Glomerular visceral epithelial cell (primary cell): ENCODE measurements around the gene DBT.
"Not testable (repeated sequence)": the region's sequence is repeated elsewhere in the genome, so short reads cannot be mapped to it uniquely, and the experiment has no call there.

Source experiments
- DNase-seq: peaks from one replicate; pipeline ENCODE4 v3.0.0-alpha.2; 2016; ENCODE audit errors: extremely low spot score

Gene DBT

DNA sequence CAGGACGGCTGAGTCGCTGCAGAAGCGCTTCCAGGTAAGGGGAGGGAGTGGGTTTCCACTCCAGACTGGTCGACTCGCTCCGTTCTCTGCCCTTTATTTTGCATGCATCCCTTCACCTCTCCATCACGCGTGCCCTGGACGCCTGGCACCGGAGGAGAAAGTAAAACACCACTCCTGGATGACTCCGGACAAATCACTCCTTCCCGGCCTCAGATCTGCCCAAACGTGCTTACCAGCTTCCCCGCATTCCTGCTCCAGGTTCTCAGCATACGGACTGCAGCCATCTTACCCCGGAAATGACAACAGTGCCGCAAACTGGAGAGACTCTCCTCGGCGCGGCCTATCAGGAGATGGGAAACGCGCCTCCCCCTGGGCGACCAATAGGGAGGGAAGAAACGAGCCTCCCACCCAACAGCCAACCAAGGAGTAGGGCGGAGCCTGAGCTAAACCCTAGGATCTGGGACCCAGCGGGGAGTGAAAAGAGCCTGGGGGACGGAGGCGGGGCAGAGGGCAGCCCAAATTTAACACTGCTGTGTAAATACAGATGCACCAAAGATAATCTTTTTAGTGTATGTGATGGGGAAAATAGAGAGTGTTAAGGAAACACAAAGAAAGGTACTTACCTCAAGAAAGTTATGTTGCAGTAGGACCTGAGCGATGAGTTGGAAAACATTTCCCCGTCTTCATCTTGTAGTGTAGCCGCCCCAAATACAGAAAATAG lies at the start of gene DBT:
DBT (minus strand) TSS at position 298 of the 721 bp plus-strand sequence; CDS start at position 284, 14 bp downstream.
- peak; percentile 93 for DNase-seq

DNA sequence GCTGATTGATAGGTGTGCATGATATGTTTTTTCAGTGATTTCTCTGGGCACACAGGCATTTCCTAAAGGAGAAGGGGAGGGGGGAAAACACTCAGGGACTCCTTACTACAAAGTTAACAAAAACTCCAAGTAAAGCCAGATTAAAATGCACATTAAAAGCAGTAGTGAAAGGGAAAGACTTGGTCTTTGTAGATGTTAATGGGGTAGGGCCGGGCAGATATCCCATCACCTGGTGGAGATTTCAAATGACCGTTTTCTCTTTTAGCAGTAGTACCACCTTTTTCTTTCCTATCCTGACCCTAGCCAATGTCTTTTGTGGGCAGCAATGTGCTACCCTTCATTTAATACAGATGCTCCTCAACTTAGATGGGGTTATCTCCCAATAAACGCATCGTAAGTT lies 48.9 kb upstream of the DBT start:
- DNase-seq, result no peak

DNA sequence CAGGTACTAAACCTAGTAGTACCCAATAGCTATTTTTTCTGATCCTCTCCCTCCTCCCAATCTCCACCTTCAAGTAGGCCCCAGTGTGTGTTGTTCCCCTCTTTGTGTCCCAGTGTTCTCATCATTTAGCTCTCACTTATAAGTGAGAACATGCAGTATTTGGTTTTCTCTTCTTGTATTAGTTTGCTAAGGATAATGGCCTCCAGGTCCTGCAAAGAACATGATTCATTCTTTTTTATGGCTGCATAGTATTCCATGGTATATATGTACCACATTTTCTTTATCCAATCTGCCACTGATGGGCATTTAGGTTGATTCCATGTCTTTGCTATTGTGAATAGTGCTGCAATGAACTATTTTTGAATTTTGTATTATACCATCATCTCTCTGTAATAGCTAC lies 47.4 kb upstream of the DBT start:
- not testable (repeated sequence) for DNase-seq

DNA sequence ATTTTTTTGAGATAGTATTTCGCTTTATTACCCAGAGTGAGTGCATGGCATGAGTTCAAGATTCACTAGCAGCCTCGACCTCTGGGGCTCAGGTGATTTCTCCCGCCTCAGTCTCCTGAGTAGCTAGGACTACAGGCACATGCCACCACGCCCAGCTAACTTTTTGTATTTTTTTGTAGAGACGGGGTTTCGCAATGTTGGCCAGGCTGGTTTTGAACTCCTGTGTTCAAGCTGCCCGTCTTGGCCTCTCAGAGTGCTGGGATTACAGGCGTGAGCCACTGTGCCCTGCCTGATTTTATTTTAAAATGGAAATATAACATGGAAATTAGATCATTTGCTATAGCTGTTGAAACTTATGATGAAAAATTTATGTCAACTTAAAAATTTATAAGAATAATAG lies 46.5 kb upstream of the DBT start:
- DNase-seq, result no peak

DNA sequence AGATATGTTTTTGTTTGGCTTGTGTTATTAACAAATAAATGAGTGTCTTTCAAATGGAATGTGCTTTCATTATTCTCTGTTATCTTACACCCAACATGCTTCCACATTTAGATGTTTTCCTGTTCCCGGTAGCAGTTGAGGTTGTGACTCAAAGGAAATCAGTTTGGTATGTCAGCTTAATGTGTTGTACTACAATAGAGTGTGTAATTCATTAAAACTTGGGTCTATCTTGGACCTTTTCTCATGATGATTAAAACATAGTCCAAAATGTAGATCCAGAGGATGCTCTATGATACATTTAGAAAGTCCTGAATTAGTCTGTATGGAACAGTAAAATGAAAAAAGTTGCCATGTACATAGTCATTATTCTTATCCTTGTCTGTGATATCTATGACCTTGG lies 43.1 kb upstream of the DBT start:
- no peak for DNase-seq

DNA sequence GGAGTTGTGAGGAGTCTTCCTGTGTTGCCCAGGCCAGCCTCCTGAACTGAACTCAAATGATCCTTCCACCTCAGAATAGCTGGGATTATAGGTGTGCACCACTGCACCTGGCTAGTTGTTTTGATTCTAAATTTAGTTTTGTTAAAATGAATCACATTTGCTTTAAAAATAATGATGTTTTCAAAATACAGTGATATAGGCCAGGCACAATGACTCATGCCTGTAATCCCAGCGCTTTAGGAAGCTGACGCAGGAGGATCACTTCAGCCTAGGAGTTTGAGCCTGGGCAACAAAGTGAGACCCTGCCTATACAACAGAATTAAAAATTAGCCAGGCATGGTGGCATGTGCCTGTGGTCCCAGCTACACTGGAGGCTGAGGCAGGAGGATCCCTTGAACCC lies 40.7 kb upstream of the DBT start:
- no peak for DNase-seq

DNA sequence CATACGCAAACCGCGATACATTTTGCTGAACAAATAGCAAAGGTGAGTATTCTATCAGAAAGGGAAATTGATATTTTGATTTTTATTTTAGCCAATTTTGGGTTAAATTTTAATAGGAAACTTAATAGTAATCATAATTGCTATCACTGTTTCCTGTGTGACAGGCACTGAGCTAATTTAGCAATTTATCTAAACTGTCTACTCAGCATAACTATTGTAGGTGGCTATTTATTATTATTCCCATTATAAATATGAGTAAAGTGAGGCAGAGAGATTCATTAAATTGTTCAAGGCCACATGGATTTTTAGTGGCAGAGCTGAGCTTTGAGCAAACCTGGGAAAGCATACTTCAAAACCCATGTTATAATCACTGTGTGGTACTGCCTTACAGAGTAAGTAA lies 37.5 kb upstream of the DBT start:
- no peak for DNase-seq

DNA sequence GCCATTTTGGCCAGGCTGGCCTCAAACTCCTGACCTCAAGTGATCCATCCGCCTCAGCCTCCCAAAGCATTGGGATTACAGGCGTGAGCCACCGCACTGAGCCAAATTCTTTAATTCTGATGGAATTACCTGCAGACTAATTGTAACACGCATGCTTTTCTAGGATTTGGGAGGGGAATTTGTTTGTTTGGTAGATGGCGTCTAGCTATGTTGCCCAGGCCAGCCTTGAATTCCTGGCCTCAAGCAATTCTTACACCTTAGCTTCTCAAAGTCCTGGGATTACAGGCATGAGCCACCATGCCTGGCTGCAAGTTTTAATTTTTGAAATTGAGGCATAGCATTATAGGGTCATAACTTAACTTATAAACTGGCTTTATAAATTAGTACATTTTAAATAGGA lies 35.0 kb upstream of the DBT start:
- no peak for DNase-seq

DNA sequence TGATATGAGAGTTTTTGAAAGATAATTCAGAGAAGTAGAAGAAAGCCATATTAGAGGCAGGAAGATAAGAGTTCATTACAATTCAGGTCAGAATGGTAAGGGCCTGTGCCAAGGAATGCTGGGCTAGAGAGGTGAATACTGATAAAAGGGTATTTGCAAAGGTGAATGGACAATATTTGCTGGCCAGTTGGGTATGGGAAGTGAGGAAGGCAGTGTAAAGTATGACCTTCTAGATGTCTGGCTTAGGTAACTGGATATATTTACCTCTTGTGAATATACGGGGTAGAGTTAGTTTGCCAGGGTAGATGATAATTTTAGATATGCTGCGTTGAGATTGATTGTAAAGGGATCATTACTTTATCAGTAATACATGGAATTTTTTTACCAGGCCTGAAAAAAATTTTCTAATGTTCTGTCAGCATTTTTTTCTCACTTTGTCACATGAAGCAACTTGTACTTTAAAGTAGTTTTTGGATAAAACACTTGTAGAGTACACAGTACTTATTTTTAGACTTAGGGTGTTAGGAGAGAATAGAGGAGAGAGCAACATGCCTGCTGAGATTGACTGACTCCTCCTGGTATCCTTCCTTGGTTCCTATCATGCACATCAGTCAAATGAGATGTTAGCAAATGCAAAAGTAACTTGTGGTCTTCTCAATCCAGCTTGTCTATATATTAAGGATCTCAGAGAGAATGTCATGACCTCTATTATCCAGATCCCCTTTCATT lies 30.5 kb upstream of the DBT start:
- no peak for DNase-seq

DNA sequence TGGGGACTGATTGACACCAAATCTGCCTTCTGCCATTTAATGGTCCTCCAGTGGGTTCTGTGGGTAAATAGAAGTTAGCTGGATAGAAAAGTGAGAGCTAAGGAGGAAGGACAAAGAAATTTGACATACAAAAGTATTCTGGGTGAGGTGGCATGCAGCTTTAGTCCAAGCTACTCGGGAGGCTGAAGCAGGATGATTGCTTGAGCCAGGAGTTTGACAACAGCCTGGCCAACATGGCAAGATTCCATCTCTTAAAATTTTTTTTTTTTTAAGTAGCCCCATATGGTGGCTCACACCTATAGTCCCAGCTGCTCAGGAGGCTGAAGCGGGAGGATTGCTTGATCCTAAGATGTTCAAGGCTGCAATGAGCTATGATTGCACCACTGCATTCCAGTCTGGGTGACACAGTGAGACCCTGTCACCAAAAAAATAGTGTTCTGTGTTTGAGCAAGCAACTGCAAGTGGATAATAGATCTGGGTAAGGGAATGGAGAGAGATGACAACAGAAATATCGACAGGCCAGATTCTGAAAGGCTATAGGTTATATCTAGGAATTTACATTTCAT lies 29.8 kb upstream of the DBT start:
- DNase-seq, result no peak

DNA sequence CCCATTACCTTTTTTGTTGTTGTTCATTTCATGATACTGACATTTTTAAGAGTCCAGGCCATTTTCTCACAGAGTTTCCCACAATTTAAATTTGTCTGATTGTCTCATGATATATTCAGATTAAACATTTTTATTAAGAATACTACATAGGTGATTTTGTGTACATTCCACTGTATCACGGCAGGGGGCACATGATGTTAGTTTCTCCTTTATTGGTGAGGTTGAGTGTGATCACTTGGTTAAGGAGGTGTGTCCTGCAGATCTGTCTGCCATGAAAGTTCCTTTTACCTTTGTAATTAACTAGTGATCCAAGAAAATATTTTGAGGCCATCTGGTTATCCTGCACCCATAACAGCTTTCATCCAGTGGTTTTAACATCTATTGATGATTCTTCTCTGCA lies 28.2 kb upstream of the DBT start:
- DNase-seq, result no peak

DNA sequence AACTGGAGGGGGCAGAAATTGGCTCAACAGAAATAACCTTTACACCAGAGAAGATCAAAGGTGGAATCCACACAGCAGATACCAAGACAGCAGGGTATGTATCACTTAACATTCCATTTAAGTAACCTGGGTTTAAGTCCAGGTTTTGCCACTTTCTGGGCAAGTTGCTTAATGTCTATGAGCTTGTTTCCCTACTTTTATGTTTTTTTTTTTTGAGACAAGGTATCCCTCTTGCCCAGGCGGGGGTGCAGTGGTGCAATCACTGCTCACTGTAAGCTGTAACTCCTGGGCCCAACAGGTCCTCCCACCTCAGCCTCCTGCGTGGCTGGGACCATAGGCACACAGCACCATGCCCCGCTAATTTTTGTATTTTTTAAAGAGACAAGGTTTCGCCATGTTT lies 18.6 kb upstream of the DBT start:
- DNase-seq, result no peak

DNA sequence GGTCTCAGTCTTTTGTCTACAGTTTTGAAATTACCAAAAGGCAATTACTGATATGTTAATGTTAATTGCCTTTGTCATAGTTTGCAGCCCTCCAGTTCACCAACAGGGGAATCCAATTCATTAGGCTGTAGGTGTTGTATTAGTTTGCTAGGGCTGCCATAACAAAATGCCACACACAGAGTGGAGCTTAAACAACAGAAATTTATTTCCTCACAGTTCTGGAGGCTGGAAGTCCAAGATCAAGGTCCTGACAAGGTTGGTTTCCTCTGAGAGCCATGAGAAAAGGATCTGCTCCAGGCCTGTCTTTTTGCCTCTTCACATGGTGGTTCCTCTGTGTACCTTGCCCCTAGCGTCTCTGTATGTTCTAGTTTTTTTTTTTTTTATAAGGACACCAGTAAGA lies 17.6 kb upstream of the DBT start:
- DNase-seq, result no peak

DNA sequence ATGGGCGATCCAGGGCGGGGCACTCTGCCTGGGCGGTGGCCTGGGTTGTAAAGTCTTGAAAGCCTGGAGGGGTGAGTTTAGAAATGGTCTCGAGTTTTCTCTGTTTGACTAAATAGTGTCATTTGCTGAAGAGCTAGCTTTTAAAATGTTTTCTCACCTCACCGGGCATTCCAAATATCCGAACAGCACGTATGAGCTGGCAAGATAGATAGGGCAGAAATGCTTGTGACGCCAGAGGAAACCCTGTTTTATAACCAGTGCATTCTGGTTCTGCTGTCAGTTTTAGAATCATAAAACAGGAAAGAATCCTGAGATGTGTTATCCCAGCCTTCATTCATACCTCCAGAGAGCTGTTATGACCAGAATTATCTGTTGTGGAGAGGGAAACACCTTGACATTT lies 17.1 kb upstream of the DBT start:
- DNase-seq, result no peak

DNA sequence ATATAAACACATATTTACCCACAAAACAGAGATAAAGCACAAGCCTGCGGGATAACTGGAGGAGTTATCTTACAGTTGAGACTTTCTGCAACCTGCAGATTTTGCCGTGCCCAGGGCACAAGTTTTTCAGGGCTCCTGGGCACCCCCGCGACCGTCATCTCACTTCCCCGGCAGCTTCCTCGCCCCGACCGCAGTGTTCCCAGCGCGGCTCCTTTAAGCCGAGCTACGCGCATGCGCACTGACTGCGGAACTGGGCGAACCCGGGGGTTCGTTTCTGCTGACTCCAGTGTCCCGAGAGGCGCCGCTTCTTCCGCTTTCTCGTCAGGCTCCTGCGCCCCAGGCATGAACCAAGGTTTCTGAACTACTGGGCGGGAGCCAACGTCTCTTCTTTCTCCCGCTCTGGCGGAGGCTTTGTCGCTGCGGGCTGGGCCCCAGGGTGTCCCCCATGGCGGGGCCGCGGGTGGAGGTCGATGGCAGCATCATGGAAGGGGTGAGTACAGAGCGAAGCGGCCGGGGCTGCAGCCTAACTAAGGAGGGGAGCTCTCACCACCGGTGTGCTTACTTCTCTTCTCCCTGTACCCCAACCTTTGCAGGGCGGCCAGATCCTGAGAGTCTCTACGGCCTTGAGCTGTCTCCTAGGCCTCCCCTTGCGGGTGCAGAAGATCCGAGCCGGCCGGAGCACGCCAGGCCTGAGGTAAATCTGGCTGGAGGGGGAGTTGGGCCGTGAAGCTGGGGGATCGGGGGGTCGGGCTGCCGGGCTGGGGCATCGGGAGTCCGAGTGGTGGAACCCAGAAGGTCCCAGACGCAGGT lies 16.5 kb upstream of the DBT start, which contains the start of gene RTCA:
RTCA (plus strand) TSS at position 286 of the 810 bp plus-strand sequence; CDS start at position 446, 160 bp downstream.
- peak; percentile 97 for DNase-seq

DNA sequence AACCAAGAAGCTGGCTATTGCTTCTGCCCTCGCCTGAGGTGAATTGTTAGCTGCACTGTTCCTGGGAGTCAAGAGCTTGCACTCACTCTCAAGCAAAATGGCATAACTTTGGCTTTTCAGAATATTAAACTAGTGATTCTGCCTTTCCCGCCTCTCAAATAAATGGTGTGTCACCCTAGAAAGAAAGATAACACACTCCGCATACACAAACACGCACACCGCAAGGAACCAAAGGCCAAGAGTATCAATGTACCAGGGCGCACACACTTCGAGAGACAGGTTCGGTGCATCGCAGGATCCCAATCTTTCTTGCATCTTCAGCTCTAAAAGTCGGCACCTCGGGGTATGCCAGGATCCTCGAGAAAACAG lies 15.9 kb upstream of the DBT start:
- peak; percentile 56 for DNase-seq

DNA sequence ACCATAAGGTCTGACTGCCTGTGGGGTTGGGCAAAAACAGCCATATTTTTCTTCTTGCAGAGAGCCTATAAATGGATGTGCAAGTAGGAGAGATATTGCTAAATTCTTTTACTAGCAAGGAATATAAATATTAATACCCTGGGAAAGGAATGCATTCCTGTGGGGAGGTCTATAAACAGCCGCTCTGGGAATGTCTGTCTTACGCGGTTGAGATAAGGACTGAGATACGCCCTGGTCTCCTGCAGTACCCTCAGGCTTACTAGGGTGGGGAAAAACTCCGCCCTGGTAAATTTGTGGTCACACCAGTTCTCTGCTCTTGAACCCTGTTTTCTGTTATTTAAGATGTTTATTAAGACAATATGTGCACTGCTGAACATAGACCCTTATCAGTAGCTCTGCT lies 14.4 kb upstream of the DBT start:
- not testable (repeated sequence) for DNase-seq

DNA sequence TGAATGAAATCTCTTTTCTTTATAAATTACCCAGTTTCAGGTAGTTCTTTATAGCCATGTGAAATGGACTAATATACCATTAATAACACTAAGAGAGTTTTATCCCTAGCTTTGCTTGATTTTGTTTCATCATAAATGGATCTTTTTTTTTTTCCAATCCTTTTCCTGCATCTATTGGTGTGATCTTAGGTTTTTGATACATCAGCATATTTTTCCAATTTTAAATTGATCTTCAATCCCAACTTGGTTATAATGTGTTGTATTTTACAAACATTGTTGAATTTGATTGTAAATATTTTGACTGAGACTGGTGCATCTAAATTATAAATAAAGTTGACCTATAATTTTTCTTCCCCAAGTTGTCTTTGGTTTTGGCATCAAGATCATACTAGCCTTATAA lies 12.1 kb upstream of the DBT start:
- no peak for DNase-seq

DNA sequence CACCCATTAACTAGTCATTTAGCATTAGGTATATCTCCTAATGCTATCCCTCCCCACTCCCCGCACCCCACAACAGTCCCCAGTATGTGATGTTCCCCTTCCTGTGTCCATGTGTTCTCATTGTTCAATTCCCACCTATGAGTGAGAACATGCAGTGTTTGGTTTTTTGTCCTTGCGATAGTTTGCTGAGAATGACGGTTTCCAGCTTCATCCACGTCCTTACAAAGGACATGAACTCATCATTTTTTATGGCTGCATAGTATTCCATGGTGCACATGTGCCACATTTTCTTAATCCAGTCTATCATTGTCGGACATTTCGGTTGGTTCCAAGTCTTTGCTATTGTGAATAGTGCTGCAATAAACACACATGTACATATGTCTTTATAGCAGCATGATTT lies 8.8 kb upstream of the DBT start:
- DNase-seq, result not testable (repeated sequence)

DNA sequence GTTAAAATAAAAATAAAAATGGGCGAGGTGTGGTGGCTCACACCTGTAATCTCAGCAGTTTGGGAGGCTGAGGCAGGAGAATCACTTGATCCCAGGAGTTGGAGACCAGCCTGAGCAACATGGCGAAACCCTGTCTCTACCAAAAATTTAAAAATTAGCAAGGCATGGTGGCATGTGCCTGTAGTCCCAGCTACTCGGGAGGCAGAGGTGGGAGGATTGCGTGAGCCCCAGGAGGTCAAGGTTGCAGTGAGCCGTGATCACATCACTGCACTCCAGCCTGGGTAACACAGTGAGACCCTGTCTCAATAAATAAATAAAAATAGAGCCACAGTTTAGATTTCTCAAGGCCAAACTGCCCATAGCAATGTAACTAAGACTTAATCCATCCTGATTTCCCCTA lies 6.6 kb upstream of the DBT start:
- DNase-seq, result not testable (repeated sequence)

DNA sequence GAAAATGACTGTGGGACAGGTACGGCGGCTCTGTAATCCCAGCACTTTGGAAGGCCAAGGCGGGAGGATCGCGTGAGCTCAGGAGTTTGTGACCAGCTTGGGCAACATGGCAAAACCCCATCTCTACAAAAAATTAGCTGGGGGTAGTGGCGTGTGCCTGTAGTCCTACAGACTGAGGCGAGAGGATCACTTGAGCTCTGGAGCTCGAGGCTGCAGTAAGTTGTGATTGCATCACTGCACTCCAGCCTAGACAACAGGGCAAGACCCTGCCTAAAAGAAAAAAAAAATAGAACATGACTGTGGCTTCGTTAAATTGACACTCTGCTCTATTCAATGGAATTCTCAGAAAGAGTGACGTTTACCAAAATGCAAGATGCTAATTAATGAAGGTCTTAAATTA lies 3.9 kb upstream of the DBT start:
- no peak for DNase-seq

DNA sequence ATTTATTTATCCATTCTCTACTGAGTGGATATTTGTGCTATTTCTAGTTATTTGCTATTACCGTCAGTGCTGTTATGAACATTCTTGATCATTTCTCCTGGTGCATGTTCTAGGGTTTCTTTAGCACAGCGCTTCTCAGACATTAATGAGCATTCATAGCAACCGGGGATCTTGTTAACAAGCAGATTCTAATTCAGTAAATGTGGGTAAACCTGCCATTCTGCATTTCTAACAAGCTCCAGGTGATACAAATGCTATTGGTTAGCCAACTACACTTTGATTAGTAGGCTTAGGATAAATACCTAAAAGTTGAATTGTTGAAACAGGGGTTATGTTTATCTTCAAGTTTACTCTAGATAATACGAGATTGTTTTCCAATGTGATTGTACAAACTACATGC lies 3.3 kb upstream of the DBT start:
- DNase-seq, result no peak
